HG02981 (cell line): Measurements from ENCODE around the gene SGCB.
"Not testable (repeated sequence)": the region's sequence is repeated elsewhere in the genome, so short reads cannot be mapped to it uniquely, and the experiment has no call there.

Source experiments
- ATAC-seq: cut with Tn5 transposase; IDR thresholded peaks from one replicate; pipeline ENCODE4 v1.9.1; 2021; ENCODE audit warnings: mild to moderate bottlenecking, moderate library complexity; ENCODE audit not compliant: unreplicated experiment

SGCB gene, protein sequence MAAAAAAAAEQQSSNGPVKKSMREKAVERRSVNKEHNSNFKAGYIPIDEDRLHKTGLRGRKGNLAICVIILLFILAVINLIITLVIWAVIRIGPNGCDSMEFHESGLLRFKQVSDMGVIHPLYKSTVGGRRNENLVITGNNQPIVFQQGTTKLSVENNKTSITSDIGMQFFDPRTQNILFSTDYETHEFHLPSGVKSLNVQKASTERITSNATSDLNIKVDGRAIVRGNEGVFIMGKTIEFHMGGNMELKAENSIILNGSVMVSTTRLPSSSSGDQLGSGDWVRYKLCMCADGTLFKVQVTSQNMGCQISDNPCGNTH

DNA sequence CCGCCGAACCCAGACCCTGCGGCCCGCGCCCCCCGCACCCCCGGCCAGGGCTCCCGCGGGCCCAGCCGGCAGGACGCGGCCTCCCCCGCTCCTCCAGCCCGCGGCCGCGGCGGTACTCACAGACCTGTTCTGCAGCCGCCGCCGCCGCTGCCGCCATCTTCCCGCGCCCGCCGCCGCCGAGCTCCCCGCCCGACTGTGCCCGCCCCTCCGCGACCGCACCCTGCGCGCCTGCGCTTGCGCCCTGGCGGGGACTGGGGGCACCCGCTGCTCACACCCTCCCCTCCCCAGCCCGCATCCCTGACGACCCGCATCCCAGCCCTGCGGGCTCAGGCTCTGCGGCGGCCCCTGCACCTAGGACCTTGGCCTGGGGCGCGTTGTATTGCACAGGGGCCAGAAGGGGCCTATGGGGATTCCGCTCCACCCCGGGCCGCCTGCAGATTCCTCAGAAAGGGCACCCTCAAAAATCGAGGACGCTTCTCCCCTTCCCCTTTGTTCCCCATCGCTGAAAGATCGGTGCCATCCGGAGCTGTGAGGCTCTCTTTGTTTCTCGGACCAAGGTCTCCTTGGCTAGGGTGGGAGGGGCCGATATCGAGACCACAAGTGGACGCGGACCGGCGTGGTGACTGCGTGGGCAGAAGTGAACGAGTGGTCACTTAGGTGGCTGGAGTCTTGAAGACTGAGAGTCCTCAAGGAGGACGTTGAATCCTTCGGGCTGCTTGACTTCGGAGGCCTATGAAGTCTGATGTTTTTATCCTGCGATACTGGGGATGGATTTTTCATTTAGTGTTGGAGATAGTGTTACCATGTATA, at the start of gene SGCB:
Gene SGCB (minus strand): TSS at position 197 of the 810 bp plus-strand sequence. CDS start 40 bp downstream, at position 157.
- ATAC-seq, result peak; percentile 90

- not testable (repeated sequence) for ATAC-seq
Measured at GRCh38 chr4:52086425-52086824, 48.3 kb upstream of the SGCB start.

- ATAC-seq, result no peak
Measured at GRCh38 chr4:52081216-52081615, 43.1 kb upstream of the SGCB start.

DNA sequence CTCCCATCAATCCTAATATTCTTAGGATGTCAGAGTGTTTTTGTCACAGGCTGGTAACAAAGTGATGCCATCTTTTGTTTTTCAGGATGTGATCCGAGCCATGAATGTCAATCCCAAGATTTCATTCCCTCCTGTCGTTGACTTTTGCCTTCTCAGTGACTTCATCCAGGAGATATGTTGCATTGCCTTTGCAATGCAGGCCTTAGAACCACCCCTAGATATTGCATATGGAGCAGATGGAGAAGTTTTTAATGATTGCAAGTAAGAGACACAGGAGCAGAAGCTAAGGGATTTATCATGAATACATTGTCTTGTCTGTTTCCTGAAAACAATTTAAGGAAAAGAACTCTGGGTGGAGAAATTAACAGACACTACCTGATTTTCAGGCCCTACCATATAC, 41.6 kb upstream of the SGCB start:
- no peak for ATAC-seq

- no peak for ATAC-seq
Measured at GRCh38 chr4:52076731-52077130, 38.6 kb upstream of the SGCB start.

GRCh38 chr4:52071791-52072546, 33.9 kb upstream of the SGCB start:
- no peak for ATAC-seq

DNA sequence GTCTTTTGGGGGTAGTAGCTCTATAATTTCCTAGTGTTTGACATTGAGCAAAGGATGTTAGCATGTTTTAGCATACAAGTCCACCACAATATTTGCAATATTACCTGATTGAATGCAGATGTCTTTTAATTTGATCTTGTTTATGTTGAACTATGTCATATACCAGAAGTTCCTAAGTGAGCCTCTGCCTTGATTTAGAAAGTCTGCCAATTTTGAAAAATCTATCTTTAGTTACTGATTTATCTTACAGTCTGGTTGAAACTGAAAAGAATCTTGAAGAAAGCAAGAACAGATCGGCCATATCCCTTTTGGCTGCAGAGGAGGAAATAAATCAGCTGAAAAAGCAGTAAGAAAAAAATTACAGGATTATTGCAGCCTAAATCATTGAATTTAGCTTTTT, 31.5 kb upstream of the SGCB start:
- ATAC-seq, result no peak

DNA sequence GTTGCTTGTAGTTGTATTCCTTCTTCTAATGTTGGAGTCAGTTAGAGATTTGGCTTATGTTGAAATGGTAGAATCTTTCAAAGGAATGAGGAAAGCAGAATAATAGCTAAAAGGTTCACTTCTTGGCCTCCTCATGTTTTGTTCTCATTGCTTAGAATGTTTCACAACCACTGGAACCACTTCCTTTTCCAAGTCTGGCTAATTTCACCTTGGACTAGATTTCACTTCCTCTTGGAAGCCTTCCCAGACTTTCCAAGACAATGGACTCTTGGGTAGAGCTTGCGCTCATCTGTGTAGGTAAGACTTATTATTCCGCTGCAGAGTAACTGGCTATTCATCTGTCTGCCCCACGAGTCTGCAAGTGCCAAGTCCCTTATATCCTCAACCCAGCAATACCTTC, 21.3 kb upstream of the SGCB start:
- no peak for ATAC-seq

DNA sequence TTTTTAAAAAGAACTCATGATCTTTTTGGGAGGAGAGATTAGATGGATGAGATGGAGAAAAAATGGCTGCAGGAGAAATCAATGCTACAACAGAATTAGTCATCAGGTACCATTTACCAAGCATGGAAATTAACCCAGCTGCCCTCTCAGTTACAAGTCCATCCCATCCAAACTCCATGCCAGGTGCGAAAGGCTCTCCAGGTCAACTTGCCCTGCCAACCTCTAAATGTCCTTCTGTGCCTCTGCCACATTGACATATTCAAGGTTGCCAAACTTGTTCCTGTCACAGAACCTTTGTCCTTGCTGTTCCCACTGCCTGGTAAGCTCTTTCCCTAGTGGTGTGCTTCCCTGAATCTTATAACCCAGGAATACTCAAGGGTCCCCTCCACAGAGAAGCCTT, 20.2 kb upstream of the SGCB start:
- no peak for ATAC-seq

- no peak for ATAC-seq
Measured at GRCh38 chr4:52057196-52057595, 19.1 kb upstream of the SGCB start.

DNA sequence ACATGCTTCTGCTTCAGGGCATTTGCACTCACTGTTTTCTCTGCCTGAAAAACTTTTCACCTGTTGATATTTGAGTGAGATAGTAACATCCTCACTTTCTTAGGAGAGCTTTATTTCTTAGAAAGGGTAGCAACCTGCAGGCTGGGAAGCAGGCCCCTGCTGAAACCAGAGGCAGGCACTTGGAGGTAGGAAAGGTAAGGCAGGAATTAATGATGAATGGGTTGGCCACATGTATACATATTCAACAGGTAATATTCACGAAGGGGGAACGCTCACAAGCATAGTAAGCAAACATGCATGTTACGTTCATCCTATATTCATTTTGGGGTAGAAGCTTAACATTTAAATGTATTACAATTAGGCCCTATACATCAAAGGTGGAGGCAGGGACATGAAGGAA, 16.2 kb upstream of the SGCB start:
- no peak for ATAC-seq

GRCh38 chr4:52052475-52052780, 14.3 kb upstream of the SGCB start:
- ATAC-seq, result no peak

GRCh38 chr4:52051615-52052474, 13.7 kb upstream of the SGCB start:
- peak; percentile 60 for ATAC-seq

- ATAC-seq, result peak; percentile 40
Measured at GRCh38 chr4:52051213-52051614, 13.1 kb upstream of the SGCB start, which contains the start of gene SPATA18. Gene SPATA18, plus strand, starts transcription at chr4:52051304. Its CDS starts 401 bp downstream, at chr4:52051705.

- no peak for ATAC-seq
Measured at GRCh38 chr4:52049266-52049665, 11.2 kb upstream of the SGCB start.

GRCh38 chr4:52045028-52045427, 6.9 kb upstream of the SGCB start:
- ATAC-seq, result no peak

- peak; percentile 47 for ATAC-seq
Measured at GRCh38 chr4:52037689-52038102, 403 bp downstream of the SGCB start.

DNA sequence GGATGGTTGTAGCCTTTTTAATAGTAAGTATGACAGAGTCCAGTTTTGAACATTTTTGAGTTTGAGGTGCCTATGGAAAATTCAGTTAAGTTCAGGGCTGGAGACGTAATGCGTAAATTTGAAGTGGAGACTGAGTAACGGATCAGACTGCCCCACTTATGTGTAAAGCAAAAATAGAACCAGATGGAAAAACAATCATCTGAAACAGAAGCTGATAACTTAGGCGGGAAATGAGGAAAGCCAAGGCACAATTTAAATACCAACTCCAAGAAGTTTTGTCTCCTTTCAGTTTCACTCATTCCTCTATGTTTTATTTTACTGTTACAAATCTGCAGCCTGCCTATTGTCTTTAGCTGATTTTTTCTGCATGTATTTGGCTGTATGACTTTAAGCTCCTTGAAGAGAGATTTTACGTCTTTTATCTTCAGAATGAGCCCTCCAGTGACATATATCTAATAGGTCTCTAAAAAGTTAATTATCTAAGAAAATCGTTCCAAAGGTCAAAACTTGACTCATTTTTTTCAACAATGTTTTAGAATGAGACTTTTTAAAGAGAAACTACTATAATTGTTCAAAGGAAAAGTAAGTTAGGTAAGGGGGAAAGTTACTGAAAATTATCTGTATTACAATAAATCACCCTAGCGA, 1.1 kb downstream of the SGCB start:
- ATAC-seq, result no peak

- ATAC-seq, result no peak
Measured at GRCh38 chr4:52035190-52035589, 2.9 kb downstream of the SGCB start.

GRCh38 chr4:52032005-52032404, 6.1 kb downstream of the SGCB start:
- ATAC-seq, result no peak
